CD4-positive, alpha-beta T cell treated with Interleukin-12 subunit alpha and Interleukin-12 subunit beta, for 1 hour (primary cell): Measurements from ENCODE around the gene ECHS1.
"Not testable (repeated sequence)": the region's sequence is repeated elsewhere in the genome, so short reads cannot be mapped to it uniquely, and the experiment has no call there.

Experiments used
- DNase-seq: peaks from one replicate; pipeline ENCODE4 v3.0.0-alpha.2; 2020

ECHS1 gene

GRCh38 chr10:133373174-133374090, at the start of gene ECHS1:
Gene ECHS1, minus strand, starts transcription at chr10:133373354. Its CDS starts 21 bp downstream, at chr10:133373333.
- DNase-seq = peak; percentile 93

GRCh38 chr10:133422223-133422806, 49.2 kb upstream of the ECHS1 start:
- DNase-seq = no peak

GRCh38 chr10:133421336-133422222, 48.4 kb upstream of the ECHS1 start:
- DNase-seq = no peak

- DNase-seq = no peak
Observed at GRCh38 chr10:133420579-133420978, 47.4 kb upstream of the ECHS1 start.

- no peak for DNase-seq
Observed at GRCh38 chr10:133420028-133420427, 46.9 kb upstream of the ECHS1 start.

GRCh38 chr10:133419211-133419950, 46.2 kb upstream of the ECHS1 start:
- DNase-seq = no peak

GRCh38 chr10:133418289-133418993, 45.3 kb upstream of the ECHS1 start:
- DNase-seq = no peak

GRCh38 chr10:133415752-133416151, 42.6 kb upstream of the ECHS1 start:
- DNase-seq = no peak

- not testable (repeated sequence) for DNase-seq
Observed at GRCh38 chr10:133414401-133414800, 41.2 kb upstream of the ECHS1 start.

GRCh38 chr10:133412381-133412711, 39.2 kb upstream of the ECHS1 start:
- no peak for DNase-seq

- no peak for DNase-seq
Observed at GRCh38 chr10:133411523-133412380, 38.6 kb upstream of the ECHS1 start.

GRCh38 chr10:133405844-133406527, 32.8 kb upstream of the ECHS1 start:
- no peak for DNase-seq

GRCh38 chr10:133405272-133405671, 32.1 kb upstream of the ECHS1 start:
- no peak for DNase-seq

GRCh38 chr10:133403784-133404183, 30.6 kb upstream of the ECHS1 start:
- no peak for DNase-seq

GRCh38 chr10:133403359-133403758, 30.2 kb upstream of the ECHS1 start:
- DNase-seq = no peak

- no peak for DNase-seq
Observed at GRCh38 chr10:133401981-133402725, 29.0 kb upstream of the ECHS1 start.

GRCh38 chr10:133401500-133401899, 28.3 kb upstream of the ECHS1 start:
- no peak for DNase-seq

GRCh38 chr10:133400624-133401424, 27.7 kb upstream of the ECHS1 start:
- DNase-seq = no peak

- no peak for DNase-seq
Observed at GRCh38 chr10:133399123-133399601, 26.0 kb upstream of the ECHS1 start.
